ENCODE measurements around the gene ASB12.

Gene ASB12

GRCh38 chrX:64186974-64187761 is 43.2 kb downstream of the ASB12 start:
- FAIRE-seq, result no peak

- no peak for FAIRE-seq
These were observed 46.0 kb downstream of the ASB12 start for GRCh38 chrX:64184396-64184795.

GRCh38 chrX:64182208-64182607 is 48.2 kb downstream of the ASB12 start:
- FAIRE-seq, result no peak

- no peak for FAIRE-seq
These were observed 53.5 kb downstream of the ASB12 start for GRCh38 chrX:64176876-64177275.

Measured in endometrium (tissue), 2 donors.